Mesendoderm (in vitro differentiated cells): Measurements from ENCODE around the gene COL18A1.
"Not testable (repeated sequence)": the region's sequence is repeated elsewhere in the genome, so short reads cannot be mapped to it uniquely, and the experiment has no call there.

Source experiments
- DNase-seq: peaks from one replicate; pipeline ENCODE4 v3.0.0; 2013
- H2AK5ac ChIP-seq: 2 replicates; pipeline ENCODE4 v1.6.1; 2013; ENCODE audit warnings: low read length, inconsistent platforms
- H2BK120ac ChIP-seq: 2 replicates; pipeline ENCODE4 v1.6.1; 2013; ENCODE audit warnings: low read depth, mild to moderate bottlenecking, low read length, moderate library complexity, mixed read lengths
- H2BK15ac ChIP-seq: replicated peaks from 2 replicates; pipeline ENCODE4 v1.6.1; 2013; ENCODE audit warnings: low read depth, mild to moderate bottlenecking, moderate library complexity
- H2BK5ac ChIP-seq: 2 replicates; pipeline ENCODE4 v1.6.1; 2013; ENCODE audit warnings: low read length, inconsistent platforms
- H3K18ac ChIP-seq: 2 replicates; pipeline ENCODE4 v1.6.1; 2013; ENCODE audit warnings: mild to moderate bottlenecking, low read length, mixed read lengths
- H3K23ac ChIP-seq: one replicate; pipeline ENCODE4 v1.6.1; 2013; ENCODE audit warnings: low read length
- H3K27ac ChIP-seq: 2 replicates; pipeline ENCODE4 v1.5.1; 2013; ENCODE audit warnings: low read depth, mild to moderate bottlenecking, inconsistent platforms, low read length, moderate library complexity
- H3K27me3 ChIP-seq: 2 replicates; pipeline ENCODE4 v1.6.1; 2013; ENCODE audit warnings: low read length, control low read depth, mild to moderate bottlenecking, inconsistent platforms; ENCODE audit not compliant: insufficient read depth, poor library complexity
- H3K36me3 ChIP-seq: 2 replicates; pipeline ENCODE4 v1.6.1; 2013; ENCODE audit warnings: low read length, inconsistent platforms; ENCODE audit not compliant: control insufficient read depth, insufficient read depth
- H3K4ac ChIP-seq: one replicate; pipeline ENCODE4 v1.6.1; 2013; ENCODE audit warnings: low read depth, mild to moderate bottlenecking, low read length, moderate library complexity
- H3K4me1 ChIP-seq: 2 replicates; pipeline ENCODE4 v1.6.1; 2013; ENCODE audit warnings: low read depth, low read length, inconsistent platforms; ENCODE audit not compliant: control insufficient read depth
- H3K4me2 ChIP-seq: 2 replicates; pipeline ENCODE4 v1.6.1; 2013; ENCODE audit warnings: low read length
- H3K4me3 ChIP-seq: 2 replicates; pipeline ENCODE4 v1.5.1; 2013; ENCODE audit warnings: mild to moderate bottlenecking, low read length
- H3K56ac ChIP-seq: one replicate; pipeline ENCODE4 v1.6.1; 2013; ENCODE audit warnings: low read length
- H3K79me1 ChIP-seq: 2 replicates; pipeline ENCODE4 v1.6.1; 2013; ENCODE audit warnings: low read length, inconsistent platforms
- H3K79me2 ChIP-seq: 2 replicates; pipeline ENCODE4 v1.6.1; 2013; ENCODE audit warnings: mild to moderate bottlenecking, low read length; ENCODE audit not compliant: control insufficient read depth, insufficient read depth
- H3K9ac ChIP-seq: 2 replicates; pipeline ENCODE4 v1.6.1; 2013; ENCODE audit warnings: low read length, inconsistent platforms
- H4K5ac ChIP-seq: one replicate; pipeline ENCODE4 v1.6.1; 2013; ENCODE audit warnings: low read length
- H4K8ac ChIP-seq: one replicate; pipeline ENCODE4 v1.6.1; 2013; ENCODE audit warnings: low read depth, mild to moderate bottlenecking, control low read depth, low read length, moderate library complexity
- WGBS: extraction: QIAGEN DNeasy Blood & Tissue Kit; methylation state at CpG from one replicate; pipeline ENCODE4 v1.1.7; 2013; ENCODE audit warnings: low lambda C conversion rate, missing lambda C conversion rate; ENCODE audit not compliant: insufficient coverage; ENCODE audit errors: extremely low coverage; 5-methylcytosine and 5-hydroxymethylcytosine counted together

The COL18A1 gene

DNA sequence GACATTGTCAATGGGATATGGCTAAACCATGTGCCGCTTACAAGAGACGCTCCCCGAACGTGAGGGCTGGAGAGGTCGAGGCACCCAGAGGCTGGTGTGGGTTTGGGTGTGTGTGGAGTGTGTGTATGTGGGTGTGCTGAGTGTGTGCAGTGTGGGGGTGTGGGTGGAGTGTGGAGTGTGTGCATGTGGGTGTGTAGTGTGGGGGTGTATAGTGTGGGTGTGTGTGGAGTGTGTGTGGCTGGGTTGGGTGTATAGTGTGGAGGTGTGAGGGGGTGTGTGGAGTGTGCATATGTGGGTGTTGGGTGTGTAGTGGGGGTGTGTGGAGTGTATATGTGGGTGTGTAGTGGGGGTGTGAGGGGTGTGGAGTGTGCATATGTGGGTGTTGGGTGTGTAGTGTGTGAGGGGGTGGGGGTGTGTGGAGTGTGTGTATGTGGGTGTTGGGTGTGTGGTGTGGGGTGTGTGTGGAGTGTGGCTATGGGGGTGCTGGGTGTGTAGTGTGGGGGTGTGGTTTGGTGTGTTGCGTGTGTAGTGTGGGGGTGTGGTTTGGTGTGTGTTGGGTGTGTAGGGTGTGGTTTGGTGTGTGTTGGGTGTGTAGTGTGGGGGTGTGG, 95.1 kb downstream of the COL18A1 start:
- no peak overlapping the region for H3K4me3 ChIP-seq
- no peak for DNase-seq

DNA sequence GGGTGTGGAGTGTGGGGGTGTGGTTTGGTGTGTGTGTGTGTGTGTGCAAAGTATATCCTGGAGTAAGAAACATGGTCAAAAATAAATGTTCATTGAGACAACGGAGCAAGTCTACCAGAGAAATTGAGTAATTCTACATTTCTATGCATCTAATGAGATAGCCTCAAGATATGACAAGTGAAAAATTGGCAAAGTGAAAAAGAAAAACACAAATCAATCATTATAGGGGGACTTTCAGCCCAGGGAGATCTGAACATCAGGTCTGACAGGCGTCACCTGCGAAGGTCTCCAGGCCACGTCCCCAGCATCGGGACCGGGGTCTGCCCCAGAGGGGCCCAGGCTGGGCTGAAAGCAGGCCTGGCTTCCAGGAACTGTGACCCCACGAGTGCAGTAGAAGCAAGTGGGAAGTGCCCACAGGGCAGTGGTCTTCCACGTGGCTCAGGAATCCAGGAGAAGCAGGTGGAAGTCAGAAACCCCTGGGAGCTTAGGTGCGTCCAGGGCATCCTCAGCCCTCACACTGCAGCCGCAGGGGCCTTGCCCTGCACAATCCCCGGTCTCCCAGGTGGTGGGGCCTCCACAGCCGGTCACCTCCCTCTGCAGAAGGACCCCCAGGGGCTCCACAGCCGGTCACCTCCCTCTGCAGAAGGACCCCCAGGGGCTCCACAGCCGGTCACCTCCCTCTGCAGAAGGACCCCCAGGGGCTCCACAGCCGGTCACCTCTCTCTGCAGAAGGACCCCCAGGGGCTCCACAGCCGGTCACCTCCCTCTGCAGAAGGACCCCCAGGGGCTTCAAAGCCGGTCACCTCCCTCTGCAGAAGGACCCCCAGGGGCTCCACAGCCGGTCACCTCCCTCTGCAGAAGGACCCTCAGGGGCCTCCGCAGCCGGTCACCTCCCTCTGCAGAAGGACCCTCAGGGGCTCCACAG, 96.4 kb downstream of the COL18A1 start:
- H2BK15ac ChIP-seq, DNase-seq, H2BK120ac ChIP-seq, H3K56ac ChIP-seq, H3K23ac ChIP-seq, H3K4me2 ChIP-seq, H3K79me1 ChIP-seq, H3K27me3 ChIP-seq, H3K18ac ChIP-seq, H3K36me3 ChIP-seq, H4K8ac ChIP-seq, H3K27ac ChIP-seq, H3K4me1 ChIP-seq, H2BK5ac ChIP-seq, H3K4me3 ChIP-seq, H2AK5ac ChIP-seq, H3K4ac ChIP-seq, H4K5ac ChIP-seq, H3K79me2 ChIP-seq, H3K9ac ChIP-seq: not testable (repeated sequence)
- no CpG with 5 or more reads among the region's 20 CpGs for WGBS

More for the DNA sequence above, 95.1 kb downstream of the COL18A1 start:
- Histone ChIP-seq H2BK5ac (no peak overlapping the region), H2AK5ac (no peak overlapping the region), H2BK120ac (no peak overlapping the region), H3K9ac (no peak overlapping the region), H3K4me2 (no peak overlapping the region), H4K5ac (no peak overlapping the region), H3K27me3 (no peaks in the 10 kb centered on the region), H2BK15ac (no peak overlapping the region), H3K4me1 (no peaks in the 10 kb centered on the region), H3K79me2 (no peaks in the 10 kb centered on the region), H4K8ac (no peak overlapping the region), H3K27ac (no peak overlapping the region), H3K23ac (no peak overlapping the region), H3K4ac (no peak overlapping the region), H3K79me1 (no peaks in the 10 kb centered on the region), H3K18ac (no peak overlapping the region), H3K36me3 (peaks cover 2% of the 10 kb centered on the region), H3K56ac (no peak overlapping the region)
- 100% methylated on average over 1 of the region's 6 CpGs for WGBS

DNA sequence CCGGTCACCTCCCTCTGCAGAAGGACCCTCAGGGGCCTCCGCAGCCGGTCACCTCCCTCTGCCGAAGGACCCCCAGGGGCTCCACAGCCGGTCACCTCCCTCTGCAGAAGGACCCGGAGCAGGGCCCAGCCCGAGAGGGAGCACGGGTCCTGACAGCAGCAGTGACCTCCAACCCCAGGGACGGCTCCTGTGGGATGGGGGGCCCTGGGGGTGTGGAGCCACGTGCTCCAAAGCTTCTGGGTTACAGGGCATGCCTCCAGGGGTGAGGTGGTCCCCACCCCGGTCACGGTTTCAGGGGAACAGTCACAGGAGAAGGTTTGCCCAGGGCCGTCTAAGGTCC, 97.0 kb downstream of the COL18A1 start:
- no peak overlapping the region for H2BK15ac ChIP-seq
- H3K36me3 ChIP-seq, result no peaks in the 10 kb centered on the region
- H3K4me2 ChIP-seq, result no peak overlapping the region
- H4K8ac ChIP-seq, result no peak overlapping the region
- no peak overlapping the region for H3K56ac ChIP-seq
- H4K5ac ChIP-seq, result no peak overlapping the region
- H3K18ac ChIP-seq, result no peak overlapping the region
- no peak overlapping the region for H3K9ac ChIP-seq
- no peak overlapping the region for H3K27ac ChIP-seq
- H3K4me3 ChIP-seq, result no peak overlapping the region
- no peak overlapping the region for H2BK5ac ChIP-seq
- no peak for DNase-seq
- no peak overlapping the region for H3K23ac ChIP-seq
- H2BK120ac ChIP-seq, result no peak overlapping the region
- no peaks in the 10 kb centered on the region for H3K79me1 ChIP-seq
- no peak overlapping the region for H2AK5ac ChIP-seq
- WGBS, result no CpG with 5 or more reads among the region's 13 CpGs
- H3K4me1 ChIP-seq, result no peaks in the 10 kb centered on the region
- no peaks in the 10 kb centered on the region for H3K79me2 ChIP-seq
- H3K27me3 ChIP-seq, result no peaks in the 10 kb centered on the region
- no peak overlapping the region for H3K4ac ChIP-seq

DNA sequence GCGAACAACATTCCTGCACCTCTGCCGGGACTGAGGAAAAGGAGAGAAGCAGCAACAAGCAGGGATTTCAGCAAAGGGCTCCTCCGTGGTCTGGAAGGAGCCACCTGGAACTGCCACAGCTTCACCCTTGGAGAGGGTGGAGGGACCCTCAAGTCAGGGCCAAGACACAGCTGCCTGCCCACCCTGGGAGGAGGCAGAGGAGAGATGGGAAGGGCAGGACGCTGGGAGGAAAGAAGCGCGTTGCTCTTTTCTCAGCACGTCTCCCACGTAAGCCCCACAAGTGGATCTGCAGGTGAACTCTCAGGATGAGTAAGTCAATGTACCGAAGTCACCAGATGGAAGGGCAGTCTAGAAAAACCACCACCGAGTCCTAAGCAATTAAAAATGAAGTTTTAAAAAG, 97.6 kb downstream of the COL18A1 start:
- H3K36me3 ChIP-seq, result no peaks in the 10 kb centered on the region
- no CpG with 5 or more reads among the region's 10 CpGs for WGBS
- H3K23ac ChIP-seq, result no peak overlapping the region
- no peak for DNase-seq
- H3K18ac ChIP-seq, result no peak overlapping the region
- no peak overlapping the region for H2AK5ac ChIP-seq
- no peak overlapping the region for H3K56ac ChIP-seq
- no peaks in the 10 kb centered on the region for H3K79me2 ChIP-seq
- no peaks in the 10 kb centered on the region for H3K79me1 ChIP-seq
- no peak overlapping the region for H3K4me3 ChIP-seq
- H4K5ac ChIP-seq, result no peak overlapping the region
- no peak overlapping the region for H3K27ac ChIP-seq
- no peaks in the 10 kb centered on the region for H3K4me1 ChIP-seq
- H3K4ac ChIP-seq, result no peak overlapping the region
- H4K8ac ChIP-seq, result no peak overlapping the region
- H3K9ac ChIP-seq, result no peak overlapping the region
- no peak overlapping the region for H2BK120ac ChIP-seq
- H3K27me3 ChIP-seq, result no peaks in the 10 kb centered on the region
- no peak overlapping the region for H2BK5ac ChIP-seq
- no peak overlapping the region for H2BK15ac ChIP-seq
- no peak overlapping the region for H3K4me2 ChIP-seq

DNA sequence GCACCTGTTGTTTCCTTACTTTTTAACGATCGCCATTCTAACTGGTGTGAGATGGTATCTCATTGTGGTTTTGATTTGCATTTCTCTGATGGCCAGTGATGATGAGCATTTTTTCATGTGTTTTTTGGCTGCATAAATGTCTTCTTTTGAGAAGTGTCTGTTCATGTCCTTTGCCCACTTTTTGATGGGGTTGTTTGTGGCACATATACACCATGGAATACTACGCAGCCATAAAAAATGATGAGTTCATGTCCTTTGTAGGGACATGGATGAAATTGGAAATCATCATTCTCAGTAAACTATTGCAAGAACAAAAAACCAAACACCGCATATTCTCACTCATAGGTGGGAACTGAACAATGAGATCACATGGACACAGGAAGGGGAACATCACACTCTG, 98.3 kb downstream of the COL18A1 start:
- not testable (repeated sequence) for H2BK120ac ChIP-seq, H4K5ac ChIP-seq, H3K4me2 ChIP-seq, H2AK5ac ChIP-seq, H3K4me3 ChIP-seq, H2BK15ac ChIP-seq, H3K79me2 ChIP-seq, H3K56ac ChIP-seq, H3K4ac ChIP-seq, H3K79me1 ChIP-seq, H3K27ac ChIP-seq, H3K9ac ChIP-seq, H3K27me3 ChIP-seq, H3K4me1 ChIP-seq, H3K23ac ChIP-seq, H3K18ac ChIP-seq, DNase-seq, H3K36me3 ChIP-seq, H2BK5ac ChIP-seq, H4K8ac ChIP-seq
- WGBS, result no CpG with 5 or more reads among the region's 4 CpGs
